Measurements from ENCODE around the gene CDX1.

DNA sequence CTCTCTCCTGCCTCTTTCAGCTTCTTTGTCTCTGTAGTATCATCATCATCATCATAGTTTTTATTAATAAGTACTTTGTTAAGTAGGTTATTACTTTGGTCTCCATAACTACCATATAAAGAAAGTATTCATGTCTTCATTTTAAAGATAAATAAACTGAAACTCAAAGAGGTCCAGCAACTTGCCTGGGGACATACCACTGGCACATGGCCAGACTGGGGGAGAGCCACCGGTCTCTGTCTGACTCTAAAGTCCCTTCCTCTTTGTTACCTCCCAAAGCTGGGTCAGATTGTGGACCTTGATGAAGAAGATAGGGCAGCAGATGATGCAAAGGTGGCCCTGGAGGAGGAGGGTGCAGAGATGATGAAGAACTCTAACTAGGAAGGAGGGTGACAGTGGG lies 8.5 kb downstream of the CDX1 start:
- TF ChIP-seq GATA3 (IDR thresholded peaks at IDR 0.05; ENCODE audit: low read depth, low read length) (no peak), GATA2 (IDR thresholded peaks at IDR 0.05; ENCODE audit: low read depth, low read length) (no peak)

Measured in SH-SY5Y (cell line).